HG03442 (cell line): Measurements from ENCODE around the gene PFKL.
"Not testable (repeated sequence)": the region's sequence is repeated elsewhere in the genome, so short reads cannot be mapped to it uniquely, and the experiment has no call there.

Source experiments
- ATAC-seq: cut with Tn5 transposase; IDR thresholded peaks from one replicate; pipeline ENCODE4 v1.9.1; 2021; ENCODE audit warnings: mild to moderate bottlenecking, moderate library complexity; ENCODE audit not compliant: unreplicated experiment

The PFKL gene

GRCh38 chr21:44293551-44294231, 6.2 kb upstream of the PFKL start:
- ATAC-seq = no peak

GRCh38 chr21:44294391-44295162, 5.3 kb upstream of the PFKL start:
- ATAC-seq = no peak

GRCh38 chr21:44295163-44295573, 4.7 kb upstream of the PFKL start:
- no peak for ATAC-seq

- ATAC-seq = no peak
Observed at GRCh38 chr21:44295646-44296045, 4.2 kb upstream of the PFKL start.

GRCh38 chr21:44296103-44296519, 3.7 kb upstream of the PFKL start:
- no peak for ATAC-seq

- no peak for ATAC-seq
Observed at GRCh38 chr21:44296916-44297315, 2.9 kb upstream of the PFKL start.

GRCh38 chr21:44297525-44298290, 2.1 kb upstream of the PFKL start:
- ATAC-seq = no peak

GRCh38 chr21:44298301-44298700, 1.6 kb upstream of the PFKL start:
- ATAC-seq = no peak

- ATAC-seq = no peak
Observed at GRCh38 chr21:44299085-44299457, 782 bp upstream of the PFKL start.

GRCh38 chr21:44300262-44300959, 558 bp downstream of the PFKL start:
- ATAC-seq = peak; percentile 26

- no peak for ATAC-seq
Observed at GRCh38 chr21:44301141-44301540, 1.3 kb downstream of the PFKL start.

- ATAC-seq = no peak
Observed at GRCh38 chr21:44301961-44302406, 2.1 kb downstream of the PFKL start.

GRCh38 chr21:44302573-44303401, 2.9 kb downstream of the PFKL start:
- not testable (repeated sequence) for ATAC-seq

- no peak for ATAC-seq
Observed at GRCh38 chr21:44303490-44303981, 3.7 kb downstream of the PFKL start.

GRCh38 chr21:44304011-44304616, 4.3 kb downstream of the PFKL start:
- no peak for ATAC-seq

- no peak for ATAC-seq
Observed at GRCh38 chr21:44304877-44305293, 5.0 kb downstream of the PFKL start.

- ATAC-seq = no peak
Observed at GRCh38 chr21:44305691-44306090, 5.8 kb downstream of the PFKL start.

GRCh38 chr21:44306936-44307704, 7.3 kb downstream of the PFKL start:
- ATAC-seq = no peak
